Ascending aorta (tissue), 2 donors: ENCODE data around the gene GLRB. TPM values are rescaled to one million over a fixed set of nuclear protein-coding genes. Genes with fewer than 3 reads are reported as not detected.
"Not testable (repeated sequence)": the region's sequence is repeated elsewhere in the genome, so short reads cannot be mapped to it uniquely, and the experiment has no call there.

Experiments
- DNase-seq, 2 donors: peaks; one replicate each; pipeline ENCODE4 v3.0.0-alpha.2; 2019; ENCODE audit warnings: low spot score in 2 of 2
- H3K27ac ChIP-seq, 2 donors: fragments of 200-600 bp; sonication (generic); one replicate each; pipeline ENCODE4 v1.5.1; 2016 to 2017; ENCODE audit warnings: mild to moderate bottlenecking in 1 of 2
- H3K27me3 ChIP-seq: fragments of 200-600 bp; sonication (generic); one replicate; pipeline ENCODE4 v1.5.1; 2017
- H3K36me3 ChIP-seq, 2 donors: fragments of 200-600 bp; sonication (generic); one replicate each; pipeline ENCODE4 v1.5.1; 2016
- H3K4me1 ChIP-seq, 2 donors: fragments of 200-600 bp; sonication (generic); one replicate each; pipeline ENCODE4 v1.5.1; 2016 to 2017; ENCODE audit warnings: mild to moderate bottlenecking in 1 of 2
- H3K4me3 ChIP-seq, 2 donors: fragments of 200-600 bp; sonication (generic); one replicate each; pipeline ENCODE4 v1.5.1; 2016 to 2017; ENCODE audit warnings: mild to moderate bottlenecking in 1 of 2
- H3K9me3 ChIP-seq, 2 donors: fragments of 200-600 bp; sonication (generic); one replicate each; pipeline ENCODE4 v1.5.1; 2016
- CTCF ChIP-seq, 3 experiments: fragments of 200-600 bp in 2 of 3; fragments of 450-650 bp in 1 of 3; sonication (generic) in 2 of 3; IDR thresholded peaks; one replicate each; pipeline ENCODE4 v1.5.1; 2016 to 2019; ENCODE audit warnings: antibody characterized with exemption in 3 of 3, mild to moderate bottlenecking in 1 of 3, moderate library complexity in 1 of 3
- intact Hi-C: fragments of 100-400 bp; cut with DNase I; formaldehyde crosslinking; loops from one replicate; pipeline ENCODE4 v1.15.1; 2023
- total RNA-seq: library from RNA; depleted of rRNA; stranded (reverse); fragments of >200 nt; gene quantifications from one replicate; pipeline ENCODE4 v1.1.0, GENCODE V29; 2016

The GLRB gene
- total RNA-seq, 1 donor from 2014 or later: 8.4 TPM

DNA sequence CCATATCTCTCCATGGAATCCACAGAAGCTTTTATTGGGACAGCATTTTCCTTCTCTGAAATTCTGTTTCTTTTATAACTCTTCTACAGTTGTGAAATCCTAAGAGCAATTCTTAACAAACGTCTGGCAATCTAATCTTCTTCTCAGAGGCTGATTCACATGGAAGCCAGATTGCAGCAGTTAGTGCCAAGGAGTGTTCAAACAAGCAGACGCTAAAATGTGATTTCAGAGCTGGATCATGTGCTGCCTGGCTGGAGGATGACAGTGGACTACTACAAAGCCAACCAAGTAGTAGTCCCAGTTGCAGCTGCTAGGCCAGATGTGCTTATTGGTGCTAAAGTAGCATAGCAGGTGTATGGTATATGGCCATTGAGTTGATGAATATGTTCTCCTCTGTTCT is 27.7 kb upstream of the GLRB start:
- peak overlapping the region; percentile 10 to 33 for H3K27ac ChIP-seq
- no peak overlapping the region for H3K4me3 ChIP-seq
- H3K4me1 ChIP-seq: peaks cover 0 to 3% of the 10 kb centered on the region in 2 donors
- H3K27me3 ChIP-seq: no peaks in the 10 kb centered on the region
- intact Hi-C loops: no loop called here
- DNase-seq: no peak
- no peaks in the 10 kb centered on the region for H3K9me3 ChIP-seq
- no peak for TF ChIP-seq CTCF (IDR thresholded peaks at IDR 0.05)
- H3K36me3 ChIP-seq: no peaks in the 10 kb centered on the region

DNA sequence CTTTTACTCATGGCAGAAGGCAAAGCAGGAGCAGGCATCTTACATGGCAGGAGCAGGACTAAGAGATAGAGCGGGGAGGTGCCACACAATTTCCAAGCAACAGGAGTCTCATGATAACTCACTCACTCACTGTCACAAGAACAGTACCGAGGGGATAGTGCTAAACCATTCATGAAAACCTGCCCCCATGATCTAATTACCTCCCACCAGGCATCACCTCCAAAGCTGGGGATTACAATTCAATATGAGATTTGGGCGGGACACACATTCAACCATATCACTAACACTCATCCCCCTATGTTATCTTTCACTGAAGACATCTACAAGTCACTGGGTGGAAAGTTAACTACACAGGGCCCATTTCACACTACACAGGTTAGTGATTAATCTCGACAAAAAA is 25.4 kb upstream of the GLRB start:
- TF ChIP-seq CTCF (IDR thresholded peaks at IDR 0.05): no peak
- DNase-seq: no peak
- Histone ChIP-seq H3K4me1 (peaks cover 0 to 3% of the 10 kb centered on the region in 2 donors), H3K9me3 (no peaks in the 10 kb centered on the region), H3K27ac (no peak overlapping the region), H3K27me3 (no peaks in the 10 kb centered on the region), H3K36me3 (no peaks in the 10 kb centered on the region), H3K4me3 (no peak overlapping the region)
- intact Hi-C loops: no loop called here

- H3K9me3 ChIP-seq: no peaks in the 10 kb centered on the region
- H3K4me3 ChIP-seq: no peak overlapping the region
- no peak for TF ChIP-seq CTCF (IDR thresholded peaks at IDR 0.05)
- H3K36me3 ChIP-seq: no peaks in the 10 kb centered on the region
- H3K27ac ChIP-seq: no peak overlapping the region
- no peak for DNase-seq
- H3K27me3 ChIP-seq: no peaks in the 10 kb centered on the region
- peaks cover 0 to 3% of the 10 kb centered on the region in 2 donors for H3K4me1 ChIP-seq
- intact Hi-C loops: no loop called here
Observed at GRCh38 chr4:157052429-157053040, 23.4 kb upstream of the GLRB start.

DNA sequence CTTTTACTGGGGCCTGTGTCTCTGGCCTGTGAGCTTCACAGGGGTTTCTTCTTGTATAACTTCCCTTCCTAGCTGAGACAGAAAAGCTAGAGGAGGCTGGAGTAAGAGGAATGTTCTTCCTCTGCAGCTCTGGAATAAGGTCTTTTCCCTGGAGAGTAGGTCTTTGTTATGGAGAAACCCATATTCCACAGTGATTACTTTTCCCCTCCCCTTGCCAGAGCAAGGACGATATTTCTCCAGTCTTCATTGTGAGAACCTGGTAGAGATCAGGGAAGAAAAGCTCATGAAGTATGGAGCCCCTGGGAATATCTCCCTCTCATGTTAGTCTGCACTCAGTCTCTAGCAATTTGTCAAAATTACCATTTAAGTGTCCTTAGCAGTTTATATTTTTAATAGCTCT is 18.7 kb upstream of the GLRB start:
- Histone ChIP-seq H3K4me1 (peaks cover 0 to 3% of the 10 kb centered on the region in 2 donors), H3K4me3 (no peak overlapping the region), H3K36me3 (no peaks in the 10 kb centered on the region), H3K27me3 (no peaks in the 10 kb centered on the region), H3K27ac (no peak overlapping the region), H3K9me3 (no peaks in the 10 kb centered on the region)
- DNase-seq: no peak
- no peak for TF ChIP-seq CTCF (IDR thresholded peaks at IDR 0.05)
- intact Hi-C loops: no loop called here

GRCh38 chr4:157058899-157059298 is 17.1 kb upstream of the GLRB start:
- H3K4me3 ChIP-seq, H3K9me3 ChIP-seq, DNase-seq, intact Hi-C loops, H3K4me1 ChIP-seq, H3K27me3 ChIP-seq, H3K36me3 ChIP-seq, H3K27ac ChIP-seq: not testable (repeated sequence)

DNA sequence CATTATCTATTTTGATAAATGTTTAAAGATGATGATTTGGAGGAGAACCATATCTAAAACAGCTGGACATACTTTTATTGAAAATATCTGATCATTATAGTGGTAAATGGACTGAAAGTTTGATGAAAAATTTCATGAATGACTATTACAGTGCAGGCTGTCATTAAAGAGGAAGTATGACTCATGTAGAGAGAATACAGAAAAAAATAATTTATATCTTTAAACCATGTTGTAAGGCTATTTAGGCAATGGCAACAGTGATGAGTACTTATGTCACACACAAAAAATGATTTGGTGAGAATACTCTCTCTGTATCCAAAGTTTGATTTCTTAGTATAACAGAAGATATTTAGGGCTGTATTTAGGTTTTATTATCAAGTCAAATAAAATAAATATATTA is 3.9 kb upstream of the GLRB start:
- Histone ChIP-seq H3K36me3 (no peaks in the 10 kb centered on the region), H3K9me3 (no peaks in the 10 kb centered on the region), H3K27me3 (no peaks in the 10 kb centered on the region), H3K4me3 (no peak overlapping the region), H3K27ac (no peak overlapping the region), H3K4me1 (no peaks in the 10 kb centered on the region)
- intact Hi-C loops: no loop called here
- DNase-seq: no peak
- no peak for TF ChIP-seq CTCF (IDR thresholded peaks at IDR 0.05)
